SK-N-SH treated with all-trans-retinoic acid at 6 μM for 48 hours (cell line): ENCODE results near the gene POLR3C.
A peak's percentile ranks its signal among the peaks of the same experiment; 100 is the strongest.

Source experiments
- ATAC-seq: fragments of 200-7000 bp; cut with Tn5 transposase; 3 replicates; pipeline ENCODE4 v1.9.1; 2020; ENCODE audit warnings: mild to moderate bottlenecking, moderate library complexity
- ARNTL ChIP-seq: fragments of 450-650 bp; formaldehyde crosslinking; IDR thresholded peaks from 2 replicates; pipeline ENCODE4 v1.5.0; 2020; ENCODE audit warnings: low read depth, mild to moderate bottlenecking, moderate library complexity, borderline replicate concordance
- BACH2 ChIP-seq: fragments of 250-450 bp; sonication (Bioruptor Pico); IDR thresholded peaks from 2 replicates; pipeline ENCODE4 v1.9.0; 2021; ENCODE audit warnings: mild to moderate bottlenecking, borderline replicate concordance
- CSDC2 ChIP-seq: fragments of 250-450 bp; sonication (Bioruptor Pico); IDR thresholded peaks from 2 replicates; pipeline ENCODE4 v1.5.0; 2020; ENCODE audit warnings: mild to moderate bottlenecking, moderate library complexity
- GLIS3 ChIP-seq: fragments of 250-450 bp; sonication (Bioruptor Pico); IDR thresholded peaks from 2 replicates; pipeline ENCODE4 v1.5.0; 2020; ENCODE audit warnings: mild to moderate bottlenecking, moderate library complexity
- ISL1 ChIP-seq: fragments of 250-450 bp; sonication (Bioruptor Pico); IDR thresholded peaks from 2 replicates; pipeline ENCODE4 v2.1.2; 2022; ENCODE audit warnings: mild to moderate bottlenecking, moderate library complexity
- OSR1 ChIP-seq: fragments of 250-450 bp; sonication (Bioruptor Pico); IDR thresholded peaks from 2 replicates; pipeline ENCODE4 v1.8.0; 2022; ENCODE audit warnings: moderate library complexity, mild to moderate bottlenecking, inconsistent platforms
- PPARA ChIP-seq: fragments of 250-450 bp; sonication (Bioruptor Pico); IDR thresholded peaks from 2 replicates; pipeline ENCODE4 v1.5.0; 2020; ENCODE audit warnings: mild to moderate bottlenecking, borderline replicate concordance
- RARB ChIP-seq: fragments of 250-450 bp; sonication (Bioruptor Pico); IDR thresholded peaks from 2 replicates; pipeline ENCODE4 v1.8.0; 2021; ENCODE audit warnings: mild to moderate bottlenecking, moderate library complexity
- SNAI2 ChIP-seq: fragments of 250-450 bp; sonication (Bioruptor Pico); IDR thresholded peaks from 2 replicates; pipeline ENCODE4 v1.5.0; 2020; ENCODE audit warnings: mild to moderate bottlenecking, moderate library complexity
- TCF4 ChIP-seq: fragments of 250-450 bp; sonication (Bioruptor Pico); IDR thresholded peaks from 2 replicates; pipeline ENCODE4 v1.8.0; 2021; ENCODE audit warnings: mild to moderate bottlenecking, moderate library complexity, borderline replicate concordance
- TOX ChIP-seq: fragments of 250-450 bp; sonication (Bioruptor Pico); IDR thresholded peaks from 2 replicates; pipeline ENCODE4 v1.8.0; 2021; ENCODE audit warnings: mild to moderate bottlenecking, moderate library complexity, borderline replicate concordance
- ZC3H10 ChIP-seq: fragments of 250-450 bp; sonication (Bioruptor Pico); IDR thresholded peaks from 2 replicates; pipeline ENCODE4 v1.5.1; 2021; ENCODE audit warnings: mild to moderate bottlenecking, moderate library complexity
- ZFP30 ChIP-seq: fragments of 450-650 bp; formaldehyde crosslinking; IDR thresholded peaks from 2 replicates; pipeline ENCODE4 v1.5.0; 2022; ENCODE audit warnings: mild to moderate bottlenecking, moderate library complexity
- ZNF565 ChIP-seq: fragments of 450-650 bp; formaldehyde crosslinking; conservative IDR thresholded peaks from 2 replicates; pipeline ENCODE4 v1.5.0; 2020; ENCODE audit warnings: low read depth, mild to moderate bottlenecking, moderate library complexity
- ZNF70 ChIP-seq: fragments of 450-650 bp; formaldehyde crosslinking; IDR thresholded peaks from 2 replicates; pipeline ENCODE4 v1.5.0; 2020; ENCODE audit warnings: mild to moderate bottlenecking, moderate library complexity
- ZNF8 ChIP-seq: fragments of 450-650 bp; formaldehyde crosslinking; IDR thresholded peaks from 2 replicates; pipeline ENCODE4 v1.5.0; 2020; ENCODE audit warnings: mild to moderate bottlenecking, moderate library complexity
- TF ChIP-seq, protein P1 (sequence below): fragments of 250-450 bp; sonication (Bioruptor Pico); IDR thresholded peaks from 2 replicates; pipeline ENCODE4 v1.5.1; 2021; ENCODE audit warnings: mild to moderate bottlenecking, moderate library complexity
- TF ChIP-seq, protein P2 (sequence below): fragments of 250-450 bp; sonication (Bioruptor Pico); IDR thresholded peaks from 2 replicates; pipeline ENCODE4 v1.8.0; 2020; ENCODE audit warnings: mild to moderate bottlenecking, moderate library complexity, borderline replicate concordance
- TF ChIP-seq, protein P3 (sequence below): fragments of 250-450 bp; sonication (Bioruptor Pico); IDR thresholded peaks from 2 replicates; pipeline ENCODE4 v1.5.1; 2020; ENCODE audit warnings: low read depth, mild to moderate bottlenecking, moderate library complexity
- TF ChIP-seq, protein P4 (sequence below): fragments of 250-450 bp; sonication (Bioruptor Pico); IDR thresholded peaks from 2 replicates; pipeline ENCODE4 v1.5.0; 2020; ENCODE audit warnings: mild to moderate bottlenecking, moderate library complexity

The POLR3C gene

DNA sequence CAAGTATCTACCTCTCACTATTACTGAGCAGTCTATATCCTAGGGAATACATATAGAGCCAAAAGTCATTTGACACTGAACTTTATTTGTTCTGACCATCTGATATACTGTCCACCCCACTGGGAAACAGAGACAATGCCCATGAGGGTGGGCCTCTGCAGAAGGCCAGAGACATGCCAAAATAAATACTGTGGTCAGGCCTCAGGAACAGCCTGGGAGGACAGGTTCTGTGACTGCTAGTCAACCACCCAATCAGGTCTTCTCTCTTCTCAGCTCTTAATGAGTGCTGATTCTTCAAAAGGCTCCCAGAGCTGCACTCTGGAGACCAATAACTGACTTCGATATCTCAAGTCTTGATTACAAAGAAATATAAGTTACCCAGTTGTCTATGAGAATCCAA lies 67.1 kb downstream of the POLR3C start:
- no peak; the same call in 2 of the 3 replicates for ATAC-seq
- TF ChIP-seq ZNF8 (CRISPR knock-in tag) = no peak
- TF ChIP-seq TCF4 (CRISPR knock-in tag) = no peak
- TF ChIP-seq PPARA = no peak
- no peak for TF ChIP-seq ZC3H10

DNA sequence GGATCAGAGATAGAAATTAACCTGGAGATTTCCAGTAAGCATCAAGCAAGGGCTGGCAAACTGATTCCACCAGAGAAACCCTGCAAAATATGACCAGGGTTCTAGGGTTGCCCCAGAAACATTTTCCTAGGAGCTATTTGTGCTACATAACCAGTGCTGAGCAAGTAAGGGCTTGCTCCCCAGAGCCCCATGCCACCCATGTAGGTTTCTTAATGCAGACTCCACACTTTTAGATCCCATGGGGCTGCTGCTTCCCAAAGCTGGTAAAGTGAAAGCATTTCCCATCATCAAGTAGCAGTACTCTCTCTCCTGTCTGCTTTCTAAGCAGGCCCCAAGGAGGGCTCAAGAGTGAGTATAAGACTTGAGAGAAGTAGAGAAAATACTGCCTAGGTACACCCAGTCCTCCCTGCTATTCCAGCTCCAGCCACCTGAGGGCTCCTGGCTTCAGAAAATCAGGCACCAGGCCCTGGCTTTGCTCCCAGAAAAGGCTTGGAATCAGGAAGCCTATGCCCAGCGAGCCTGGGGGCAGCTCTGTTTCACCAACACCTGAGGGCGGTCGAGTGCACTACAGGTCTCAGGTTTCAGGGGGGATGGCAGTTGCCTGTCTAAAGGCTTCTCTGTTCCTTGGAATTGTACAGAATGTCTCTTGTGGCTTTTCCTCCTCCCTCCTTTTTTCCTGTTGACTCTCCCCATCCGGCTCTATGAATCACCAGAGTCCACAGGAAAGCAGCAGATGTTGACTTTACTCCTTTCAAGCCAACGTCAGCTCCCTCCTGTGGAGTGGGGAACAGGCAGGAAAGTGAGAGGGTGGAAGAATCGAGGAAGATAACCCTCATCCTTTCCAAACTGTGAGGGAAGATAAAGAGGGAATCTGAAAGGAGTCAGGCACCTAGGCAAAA lies 67.8 kb downstream of the POLR3C start:
- ATAC-seq = peak; percentile 96
- no peak for TF ChIP-seq ZFP30 (CRISPR knock-in tag)
- TF ChIP-seq, protein P1, sequence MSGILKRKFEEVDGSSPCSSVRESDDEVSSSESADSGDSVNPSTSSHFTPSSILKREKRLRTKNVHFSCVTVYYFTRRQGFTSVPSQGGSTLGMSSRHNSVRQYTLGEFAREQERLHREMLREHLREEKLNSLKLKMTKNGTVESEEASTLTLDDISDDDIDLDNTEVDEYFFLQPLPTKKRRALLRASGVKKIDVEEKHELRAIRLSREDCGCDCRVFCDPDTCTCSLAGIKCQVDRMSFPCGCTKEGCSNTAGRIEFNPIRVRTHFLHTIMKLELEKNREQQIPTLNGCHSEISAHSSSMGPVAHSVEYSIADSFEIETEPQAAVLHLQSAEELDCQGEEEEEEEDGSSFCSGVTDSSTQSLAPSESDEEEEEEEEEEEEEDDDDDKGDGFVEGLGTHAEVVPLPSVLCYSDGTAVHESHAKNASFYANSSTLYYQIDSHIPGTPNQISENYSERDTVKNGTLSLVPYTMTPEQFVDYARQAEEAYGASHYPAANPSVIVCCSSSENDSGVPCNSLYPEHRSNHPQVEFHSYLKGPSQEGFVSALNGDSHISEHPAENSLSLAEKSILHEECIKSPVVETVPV (CRISPR knock-in tag) = no peak
- TF ChIP-seq CSDC2 = no peak
- no peak for TF ChIP-seq ZNF565 (CRISPR knock-in tag)
- no peak for TF ChIP-seq GLIS3 (CRISPR knock-in tag)
- TF ChIP-seq ISL1 (CRISPR knock-in tag) = no peak
- no peak for TF ChIP-seq SNAI2 (CRISPR knock-in tag)
- 0 out of 2 replicates have a peak, but pooled peaks have one; percentile 23 for TF ChIP-seq ZC3H10
- no peak for TF ChIP-seq BACH2 (CRISPR knock-in tag)
- no peak for TF ChIP-seq ZNF70 (CRISPR knock-in tag)
- no peak for TF ChIP-seq OSR1
- TF ChIP-seq, protein P2, sequence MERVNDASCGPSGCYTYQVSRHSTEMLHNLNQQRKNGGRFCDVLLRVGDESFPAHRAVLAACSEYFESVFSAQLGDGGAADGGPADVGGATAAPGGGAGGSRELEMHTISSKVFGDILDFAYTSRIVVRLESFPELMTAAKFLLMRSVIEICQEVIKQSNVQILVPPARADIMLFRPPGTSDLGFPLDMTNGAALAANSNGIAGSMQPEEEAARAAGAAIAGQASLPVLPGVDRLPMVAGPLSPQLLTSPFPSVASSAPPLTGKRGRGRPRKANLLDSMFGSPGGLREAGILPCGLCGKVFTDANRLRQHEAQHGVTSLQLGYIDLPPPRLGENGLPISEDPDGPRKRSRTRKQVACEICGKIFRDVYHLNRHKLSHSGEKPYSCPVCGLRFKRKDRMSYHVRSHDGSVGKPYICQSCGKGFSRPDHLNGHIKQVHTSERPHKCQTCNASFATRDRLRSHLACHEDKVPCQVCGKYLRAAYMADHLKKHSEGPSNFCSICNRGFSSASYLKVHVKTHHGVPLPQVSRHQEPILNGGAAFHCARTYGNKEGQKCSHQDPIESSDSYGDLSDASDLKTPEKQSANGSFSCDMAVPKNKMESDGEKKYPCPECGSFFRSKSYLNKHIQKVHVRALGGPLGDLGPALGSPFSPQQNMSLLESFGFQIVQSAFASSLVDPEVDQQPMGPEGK (CRISPR knock-in tag) = no peak
- TF ChIP-seq TOX (CRISPR knock-in tag) = peak; percentile 44; the same call in 1 of the 2 replicates
- no peak for TF ChIP-seq ARNTL (CRISPR knock-in tag)
- TF ChIP-seq, protein P3, sequence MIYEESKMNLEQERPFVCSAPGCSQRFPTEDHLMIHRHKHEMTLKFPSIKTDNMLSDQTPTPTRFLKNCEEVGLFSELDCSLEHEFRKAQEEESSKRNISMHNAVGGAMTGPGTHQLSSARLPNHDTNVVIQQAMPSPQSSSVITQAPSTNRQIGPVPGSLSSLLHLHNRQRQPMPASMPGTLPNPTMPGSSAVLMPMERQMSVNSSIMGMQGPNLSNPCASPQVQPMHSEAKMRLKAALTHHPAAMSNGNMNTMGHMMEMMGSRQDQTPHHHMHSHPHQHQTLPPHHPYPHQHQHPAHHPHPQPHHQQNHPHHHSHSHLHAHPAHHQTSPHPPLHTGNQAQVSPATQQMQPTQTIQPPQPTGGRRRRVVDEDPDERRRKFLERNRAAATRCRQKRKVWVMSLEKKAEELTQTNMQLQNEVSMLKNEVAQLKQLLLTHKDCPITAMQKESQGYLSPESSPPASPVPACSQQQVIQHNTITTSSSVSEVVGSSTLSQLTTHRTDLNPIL (CRISPR knock-in tag) = no peak

DNA sequence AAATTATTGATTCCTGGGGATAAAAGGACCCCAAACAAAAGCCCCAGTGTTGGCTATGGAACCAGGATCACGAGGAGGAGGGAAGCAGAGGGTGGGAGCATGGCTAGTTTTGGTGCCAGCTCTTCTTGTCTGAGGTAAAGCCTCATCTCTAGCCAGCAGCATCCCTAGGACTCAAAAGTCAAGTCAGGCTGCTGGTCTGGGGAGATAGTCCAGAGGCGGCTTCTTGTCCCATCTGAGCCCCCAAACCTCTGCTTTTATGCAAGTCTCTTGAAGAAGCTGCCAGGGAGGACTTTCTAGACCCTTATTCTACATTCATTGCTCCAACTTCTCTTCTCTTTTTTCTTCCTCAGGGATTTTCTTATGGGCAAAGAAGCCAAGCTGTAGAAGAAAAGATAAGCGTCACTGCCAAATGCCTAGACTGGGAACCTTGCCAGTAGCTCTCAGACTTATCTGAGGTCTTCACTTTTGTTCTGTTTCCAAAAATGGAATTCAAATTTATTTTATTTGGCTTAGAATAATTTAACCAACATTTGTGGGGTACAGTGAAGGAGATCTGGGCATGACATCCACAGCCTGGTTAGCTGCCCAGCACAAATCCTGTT lies 68.6 kb downstream of the POLR3C start:
- ATAC-seq = peak; percentile 27
- TF ChIP-seq ZNF565 (CRISPR knock-in tag) = no peak
- TF ChIP-seq, protein P3 (CRISPR knock-in tag) = no peak
- TF ChIP-seq, protein P1 (CRISPR knock-in tag) = no peak
- TF ChIP-seq PPARA = no peak
- no peak for TF ChIP-seq SNAI2 (CRISPR knock-in tag)
- no peak for TF ChIP-seq ZNF8 (CRISPR knock-in tag)
- no peak for TF ChIP-seq OSR1
- TF ChIP-seq ISL1 (CRISPR knock-in tag) = no peak
- TF ChIP-seq, protein P4, sequence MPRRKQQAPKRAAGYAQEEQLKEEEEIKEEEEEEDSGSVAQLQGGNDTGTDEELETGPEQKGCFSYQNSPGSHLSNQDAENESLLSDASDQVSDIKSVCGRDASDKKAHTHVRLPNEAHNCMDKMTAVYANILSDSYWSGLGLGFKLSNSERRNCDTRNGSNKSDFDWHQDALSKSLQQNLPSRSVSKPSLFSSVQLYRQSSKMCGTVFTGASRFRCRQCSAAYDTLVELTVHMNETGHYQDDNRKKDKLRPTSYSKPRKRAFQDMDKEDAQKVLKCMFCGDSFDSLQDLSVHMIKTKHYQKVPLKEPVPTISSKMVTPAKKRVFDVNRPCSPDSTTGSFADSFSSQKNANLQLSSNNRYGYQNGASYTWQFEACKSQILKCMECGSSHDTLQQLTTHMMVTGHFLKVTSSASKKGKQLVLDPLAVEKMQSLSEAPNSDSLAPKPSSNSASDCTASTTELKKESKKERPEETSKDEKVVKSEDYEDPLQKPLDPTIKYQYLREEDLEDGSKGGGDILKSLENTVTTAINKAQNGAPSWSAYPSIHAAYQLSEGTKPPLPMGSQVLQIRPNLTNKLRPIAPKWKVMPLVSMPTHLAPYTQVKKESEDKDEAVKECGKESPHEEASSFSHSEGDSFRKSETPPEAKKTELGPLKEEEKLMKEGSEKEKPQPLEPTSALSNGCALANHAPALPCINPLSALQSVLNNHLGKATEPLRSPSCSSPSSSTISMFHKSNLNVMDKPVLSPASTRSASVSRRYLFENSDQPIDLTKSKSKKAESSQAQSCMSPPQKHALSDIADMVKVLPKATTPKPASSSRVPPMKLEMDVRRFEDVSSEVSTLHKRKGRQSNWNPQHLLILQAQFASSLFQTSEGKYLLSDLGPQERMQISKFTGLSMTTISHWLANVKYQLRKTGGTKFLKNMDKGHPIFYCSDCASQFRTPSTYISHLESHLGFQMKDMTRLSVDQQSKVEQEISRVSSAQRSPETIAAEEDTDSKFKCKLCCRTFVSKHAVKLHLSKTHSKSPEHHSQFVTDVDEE (CRISPR knock-in tag) = no peak
- TF ChIP-seq CSDC2 = no peak
- TF ChIP-seq ZNF70 (CRISPR knock-in tag) = no peak
- TF ChIP-seq GLIS3 (CRISPR knock-in tag) = no peak
- TF ChIP-seq ARNTL (CRISPR knock-in tag) = no peak
- TF ChIP-seq RARB = no peak
- TF ChIP-seq, protein P2 (CRISPR knock-in tag) = no peak
